ENCODE results near the gene HBG1. TPM values are rescaled to one million over a fixed set of nuclear protein-coding genes. Genes with fewer than 3 reads are reported as not detected.

Gene HBG1
- total and polyA plus RNA-seq, 10 of the 15 experiments (the other 5 are each of a cell fraction or from before 2014, with no cell fraction given), result 0.84 to 2.3 (median 1.9) TPM; not detected in 5

DNA sequence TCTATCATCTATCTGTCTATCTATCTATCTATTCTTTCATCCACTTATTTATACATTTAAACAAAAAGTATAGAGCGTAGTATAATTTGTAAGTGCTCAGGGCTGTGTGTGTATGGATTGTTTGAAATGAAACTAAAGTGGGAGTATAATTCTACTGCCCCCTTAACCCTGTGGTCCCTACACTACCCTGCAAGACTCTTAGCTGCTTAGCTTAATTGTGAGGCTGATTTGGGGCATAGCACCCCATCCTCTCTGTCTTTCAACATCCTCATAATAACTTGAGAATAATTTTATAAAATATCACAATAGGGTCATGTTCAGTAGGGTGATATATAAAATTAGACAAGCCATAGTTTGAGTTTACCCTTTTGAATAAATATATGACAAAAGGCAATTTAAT, 40.4 kb upstream of the HBG1 start:
- no peaks in the 10 kb centered on the region for H3K27me3 ChIP-seq (replicated peaks in 1 of 2; ENCODE audit: control insufficient read depth in 2 of 2, insufficient read depth in 2 of 2, low read length in 1 of 2)
- no peaks in the 10 kb centered on the region for H4K20me1 ChIP-seq (ENCODE audit: control insufficient read depth, insufficient read depth)
- no peaks in the 10 kb centered on the region for H3K4me1 ChIP-seq (ENCODE audit: control insufficient read depth, insufficient read depth, low read length)
- no peak for FAIRE-seq
- no peak overlapping the region for H3K9ac ChIP-seq (ENCODE audit: control insufficient read depth, insufficient read depth, low read length)
- no peak overlapping the region for H2AFZ ChIP-seq (ENCODE audit: control insufficient read depth, low read depth, low read length)
- WGBS (ENCODE audit: insufficient coverage, insufficient replicate concordance, low lambda C conversion rate, missing lambda C conversion rate), result 0% methylated on average over 1 of the region's 1 CpG
- ChIA-PET CTCF (interaction anchor here (1.1 to 2.8 kb wide), 7 partner anchors 9 to 654 kb away, joined by 3 to 10 read pairs (median 4); partner anchors contain the start of gene OR52A1), POLR2A (interaction anchor here (1.6 kb wide), 1 partner anchor 12 kb away, joined by 4 read pairs; no protein-coding TSS in a partner anchor), SMC1A (ENCODE audit: uncharacterized antibody, unreplicated experiment) (interaction anchor here (1.0 to 1.6 kb wide), 2 partner anchors 9 to 49 kb away, joined by 4 to 8 read pairs; no protein-coding TSS in a partner anchor), RAD21 (ENCODE audit: unreplicated experiment) (no interaction called here)
- no peak overlapping the region for H3K4me2 ChIP-seq (ENCODE audit: control insufficient read depth, insufficient read depth)
- no peak for ATAC-seq
- no peaks in the 10 kb centered on the region for H3K9me3 ChIP-seq (replicated peaks; ENCODE audit: control insufficient read depth, insufficient read depth, low read length)
- TF ChIP-seq, protein P1, sequence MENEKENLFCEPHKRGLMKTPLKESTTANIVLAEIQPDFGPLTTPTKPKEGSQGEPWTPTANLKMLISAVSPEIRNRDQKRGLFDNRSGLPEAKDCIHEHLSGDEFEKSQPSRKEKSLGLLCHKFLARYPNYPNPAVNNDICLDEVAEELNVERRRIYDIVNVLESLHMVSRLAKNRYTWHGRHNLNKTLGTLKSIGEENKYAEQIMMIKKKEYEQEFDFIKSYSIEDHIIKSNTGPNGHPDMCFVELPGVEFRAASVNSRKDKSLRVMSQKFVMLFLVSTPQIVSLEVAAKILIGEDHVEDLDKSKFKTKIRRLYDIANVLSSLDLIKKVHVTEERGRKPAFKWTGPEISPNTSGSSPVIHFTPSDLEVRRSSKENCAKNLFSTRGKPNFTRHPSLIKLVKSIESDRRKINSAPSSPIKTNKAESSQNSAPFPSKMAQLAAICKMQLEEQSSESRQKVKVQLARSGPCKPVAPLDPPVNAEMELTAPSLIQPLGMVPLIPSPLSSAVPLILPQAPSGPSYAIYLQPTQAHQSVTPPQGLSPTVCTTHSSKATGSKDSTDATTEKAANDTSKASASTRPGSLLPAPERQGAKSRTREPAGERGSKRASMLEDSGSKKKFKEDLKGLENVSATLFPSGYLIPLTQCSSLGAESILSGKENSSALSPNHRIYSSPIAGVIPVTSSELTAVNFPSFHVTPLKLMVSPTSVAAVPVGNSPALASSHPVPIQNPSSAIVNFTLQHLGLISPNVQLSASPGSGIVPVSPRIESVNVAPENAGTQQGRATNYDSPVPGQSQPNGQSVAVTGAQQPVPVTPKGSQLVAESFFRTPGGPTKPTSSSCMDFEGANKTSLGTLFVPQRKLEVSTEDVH (IDR thresholded peaks at IDR 0.05; ENCODE audit: low read depth, partially characterized antibody), result no peak
- TF ChIP-seq RAD21 (IDR thresholded peaks at IDR 0.05; ENCODE audit: insufficient read depth, low read depth, low read length) (no peak), CHD1 (IDR thresholded peaks at IDR 0.05; ENCODE audit: low read depth, low read length) (no peak), SKIL (IDR thresholded peaks at IDR 0.05; ENCODE audit: low read depth, poor library complexity, severe bottlenecking) (no peak), ZBTB33 (IDR thresholded peaks at IDR 0.05) (no peak), YBX1 (IDR thresholded peaks at IDR 0.05) (no peak), IRF4 (IDR thresholded peaks at IDR 0.05; ENCODE audit: low read depth, low read length) (no peak), NRF1 (conservative IDR thresholded peaks at IDR 0.05; ENCODE audit: low read depth, low read length) (no peak), SMC3 (IDR thresholded peaks at IDR 0.05; ENCODE audit: borderline replicate concordance, low read length) (no peak), POLR2AphosphoS5 (IDR thresholded peaks at IDR 0.05; ENCODE audit: low read length) (no peak)
- no peak for DNase-seq (ENCODE audit: low read depth, low spot score)
- in situ Hi-C loops (cut with MboI), result no loop called here
- H3K27ac ChIP-seq (ENCODE audit: control insufficient read depth, insufficient read depth), result no peak overlapping the region
- no TSS peak for BruUV-seq (replicated peaks)
- no peak overlapping the region for H3K4me3 ChIP-seq
- no peaks in the 10 kb centered on the region for H3K79me2 ChIP-seq (ENCODE audit: control insufficient read depth, insufficient read depth, low read length)
- intact Hi-C loops (cut with micrococcal nuclease; ENCODE audit: unreplicated experiment), result loop anchor here (2.0 kb wide), 1 partner anchor 79 kb away; no protein-coding TSS in a partner anchor
- no peaks in the 10 kb centered on the region for H3K36me3 ChIP-seq (ENCODE audit: control insufficient read depth in 2 of 2, insufficient read depth in 2 of 2, low read length in 1 of 2)

Data from GM12878 (cell line).